Caco-2 (cell line): Measurements from ENCODE around the gene FOXP4. TPM values are rescaled to one million over a fixed set of nuclear protein-coding genes. Genes with fewer than 3 reads are reported as not detected.

ENCODE experiments used
- BruUV-seq: library from RNA; stranded (reverse); fragments of 400-500 nt; replicated peaks from 2 replicates; lab custom pipeline; 2021; lab: Mats Ljungman, UMichigan
- CTCF ChIA-PET: fragments of 300-600 bp; sonication (Branson Sonifier 250); formaldehyde crosslinking; loops from one replicate; lab custom pipeline; 2022; ENCODE audit warnings: antibody characterized with exemption; lab: Charles Lee
- POLR2A ChIA-PET: fragments of 300-600 bp; sonication (Branson Sonifier 250); formaldehyde crosslinking; loops from one replicate; lab custom pipeline; 2022; ENCODE audit warnings: antibody characterized with exemption; lab: Charles Lee
- DNase-seq, 2 experiments: peaks; one replicate each; pipeline versions ENCODE4 v3.0.0 to v3.0.0-alpha.2; 2020 to 2022
- H3K27me3 ChIP-seq: replicated peaks from 2 replicates; pipeline ENCODE4 v1.6.0; 2011; ENCODE audit warnings: low read length; ENCODE audit not compliant: control insufficient read depth, insufficient read depth
- H3K36me3 ChIP-seq: 2 replicates; pipeline ENCODE4 v1.5.1; 2011; ENCODE audit warnings: low read length; ENCODE audit not compliant: control insufficient read depth, insufficient read depth
- H3K4me1 ChIP-seq: fragments of 250-450 bp; sonication (Bioruptor Pico); 2 replicates; pipeline ENCODE4 v1.5.1; 2020; ENCODE audit warnings: mild to moderate bottlenecking
- H3K4me3 ChIP-seq: 2 replicates; pipeline ENCODE4 v1.5.1; 2011; ENCODE audit warnings: low read depth, mild to moderate bottlenecking, control low read depth, low read length
- H3K9me3 ChIP-seq: fragments of 250-450 bp; sonication (Bioruptor Pico); 2 replicates; pipeline ENCODE4 v1.5.1; 2020; ENCODE audit warnings: mild to moderate bottlenecking, moderate library complexity
- H3K27ac Mint-ChIP-seq: one replicate; pipeline ENCODE4 v1.8.0; 2022; ENCODE audit warnings: mixed read lengths; ENCODE audit not compliant: unreplicated experiment
- H3K27me3 Mint-ChIP-seq: one replicate; pipeline ENCODE4 v1.8.0; 2022; ENCODE audit warnings: mixed read lengths; ENCODE audit not compliant: insufficient read depth, unreplicated experiment
- H3K36me3 Mint-ChIP-seq: one replicate; pipeline ENCODE4 v1.8.0; 2022; ENCODE audit warnings: mild to moderate bottlenecking, mixed read lengths; ENCODE audit not compliant: insufficient read depth, unreplicated experiment
- H3K4me1 Mint-ChIP-seq: one replicate; pipeline ENCODE4 v1.8.0; 2022; ENCODE audit warnings: low read depth, mixed read lengths; ENCODE audit not compliant: unreplicated experiment
- H3K4me3 Mint-ChIP-seq: one replicate; pipeline ENCODE4 v1.8.0; 2022; ENCODE audit warnings: mild to moderate bottlenecking, moderate library complexity, mixed read lengths; ENCODE audit not compliant: unreplicated experiment
- H3K9me3 Mint-ChIP-seq: one replicate; pipeline ENCODE4 v1.8.0; 2022; ENCODE audit warnings: mixed read lengths; ENCODE audit not compliant: unreplicated experiment
- intact Hi-C: fragments of 100-400 bp; cut with micrococcal nuclease; formaldehyde crosslinking; loops from one replicate; pipeline ENCODE4 v1.10.0; 2022; ENCODE audit not compliant: unreplicated experiment
- total RNA-seq: library from RNA; stranded (reverse); gene quantifications from 2 replicates; pipeline ENCODE4 v1.2.3, GENCODE V29; 2022
- TF ChIP-seq, protein P1 (sequence below), 2 experiments: fragments of 200-600 bp in 1 of 2; IDR thresholded peaks; 1 replicate in 1 of 2; 2 replicates in 1 of 2; pipeline versions ENCODE4 v1.5.1 to v1.8.0; 2011 to 2022; ENCODE audit warnings: antibody characterized with exemption in 1 of 2, control low read depth in 1 of 2, inconsistent platforms in 1 of 2, low read depth in 1 of 2, low read length in 1 of 2, mild to moderate bottlenecking in 1 of 2, moderate library complexity in 1 of 2; ENCODE audit not compliant: insufficient read depth in 1 of 2, severe bottlenecking in 1 of 2, unreplicated experiment in 1 of 2

The FOXP4 gene
- total RNA-seq, 1 experiment from 2014 or later: 117 TPM

DNA sequence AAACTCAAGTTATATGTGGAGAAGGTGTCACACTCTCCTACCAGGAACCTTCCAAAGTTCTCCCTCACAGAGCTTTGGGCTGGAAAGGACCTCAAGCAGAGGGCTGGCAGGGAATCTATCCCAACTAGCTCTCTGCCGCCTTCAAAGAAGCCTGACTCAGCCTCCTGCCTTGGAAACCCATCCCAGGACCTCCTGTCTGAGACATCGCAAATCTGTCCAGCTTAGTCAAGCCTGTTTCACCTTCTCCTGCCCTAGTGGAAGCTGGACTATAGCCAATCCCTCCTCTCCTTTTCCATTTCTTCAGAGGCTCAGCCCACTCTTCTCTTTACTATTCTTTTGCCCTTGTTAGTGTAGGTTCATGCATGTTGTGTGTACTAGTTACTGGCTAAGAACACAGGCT lies 48.2 kb upstream of the FOXP4 start:
- H3K36me3 Mint-ChIP-seq: peaks cover 4% of the 10 kb centered on the region
- intact Hi-C loops: no loop called here
- ChIA-PET CTCF (interaction anchor here (0.6 to 0.9 kb wide), 2 partner anchors 70 to 184 kb away, joined by 3 read pairs; no protein-coding TSS in a partner anchor), POLR2A (no interaction called here)
- Histone ChIP-seq H3K27me3 (no peaks in the 10 kb centered on the region), H3K36me3 (no peaks in the 10 kb centered on the region), H3K4me3 (no peak overlapping the region), H3K4me1 (peaks cover 10% of the 10 kb centered on the region), H3K9me3 (no peaks in the 10 kb centered on the region)
- no peak overlapping the region for H3K27ac Mint-ChIP-seq
- H3K4me3 Mint-ChIP-seq: no peak overlapping the region
- TF ChIP-seq, protein P1, sequence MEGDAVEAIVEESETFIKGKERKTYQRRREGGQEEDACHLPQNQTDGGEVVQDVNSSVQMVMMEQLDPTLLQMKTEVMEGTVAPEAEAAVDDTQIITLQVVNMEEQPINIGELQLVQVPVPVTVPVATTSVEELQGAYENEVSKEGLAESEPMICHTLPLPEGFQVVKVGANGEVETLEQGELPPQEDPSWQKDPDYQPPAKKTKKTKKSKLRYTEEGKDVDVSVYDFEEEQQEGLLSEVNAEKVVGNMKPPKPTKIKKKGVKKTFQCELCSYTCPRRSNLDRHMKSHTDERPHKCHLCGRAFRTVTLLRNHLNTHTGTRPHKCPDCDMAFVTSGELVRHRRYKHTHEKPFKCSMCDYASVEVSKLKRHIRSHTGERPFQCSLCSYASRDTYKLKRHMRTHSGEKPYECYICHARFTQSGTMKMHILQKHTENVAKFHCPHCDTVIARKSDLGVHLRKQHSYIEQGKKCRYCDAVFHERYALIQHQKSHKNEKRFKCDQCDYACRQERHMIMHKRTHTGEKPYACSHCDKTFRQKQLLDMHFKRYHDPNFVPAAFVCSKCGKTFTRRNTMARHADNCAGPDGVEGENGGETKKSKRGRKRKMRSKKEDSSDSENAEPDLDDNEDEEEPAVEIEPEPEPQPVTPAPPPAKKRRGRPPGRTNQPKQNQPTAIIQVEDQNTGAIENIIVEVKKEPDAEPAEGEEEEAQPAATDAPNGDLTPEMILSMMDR (IDR thresholded peaks at IDR 0.05; ENCODE audit: insufficient read depth in 1 of 2, low read depth in 1 of 2, low read length in 1 of 2, severe bottlenecking in 1 of 2, unreplicated experiment in 1 of 2): no peak
- no TSS peak for BruUV-seq
- H3K4me1 Mint-ChIP-seq: peaks cover 27% of the 10 kb centered on the region
- no peaks in the 10 kb centered on the region for H3K9me3 Mint-ChIP-seq
- no peaks in the 10 kb centered on the region for H3K27me3 Mint-ChIP-seq
- DNase-seq: no peak

DNA sequence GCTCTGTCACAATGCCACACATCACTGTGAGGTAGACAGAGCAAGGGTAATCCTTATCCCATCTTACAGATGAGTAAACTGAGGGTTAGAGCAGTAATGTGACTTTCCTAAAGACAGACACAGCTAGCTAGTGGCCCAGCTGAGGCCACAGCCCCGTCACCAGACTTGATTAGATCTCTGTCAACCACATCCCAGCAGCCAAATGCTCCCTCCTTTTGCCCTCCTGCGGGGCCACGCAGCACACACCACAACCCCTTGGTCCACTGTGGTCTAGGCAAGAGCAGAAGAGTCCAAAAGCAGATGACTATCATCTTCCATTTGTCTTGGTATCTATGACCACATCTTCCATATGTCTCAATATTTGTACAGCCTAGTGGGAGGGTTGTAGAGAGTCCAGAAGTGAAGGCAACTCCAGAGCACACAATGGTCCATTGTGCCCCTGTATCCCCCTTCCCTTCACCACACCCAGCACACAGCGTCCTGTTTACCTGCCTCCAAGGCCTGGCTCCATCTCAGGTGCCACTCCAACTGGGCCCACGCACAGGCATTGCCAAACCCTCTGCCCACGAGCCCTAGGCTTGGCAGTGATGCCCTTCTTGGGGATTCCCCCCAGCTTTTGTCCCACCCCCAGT lies 47.1 kb upstream of the FOXP4 start:
- Histone ChIP-seq H3K4me1 (peaks cover 15% of the 10 kb centered on the region), H3K4me3 (no peak overlapping the region), H3K27me3 (no peaks in the 10 kb centered on the region), H3K9me3 (no peaks in the 10 kb centered on the region), H3K36me3 (no peaks in the 10 kb centered on the region)
- POLR2A ChIA-PET: no interaction called here
- no peak for DNase-seq
- TF ChIP-seq, protein P1 (IDR thresholded peaks at IDR 0.05; ENCODE audit: insufficient read depth in 1 of 2, low read depth in 1 of 2, low read length in 1 of 2, severe bottlenecking in 1 of 2, unreplicated experiment in 1 of 2): no peak
- peak overlapping the region; percentile 8 for H3K27ac Mint-ChIP-seq
- intact Hi-C loops: no loop called here
- no peak overlapping the region for H3K4me3 Mint-ChIP-seq
- peaks cover 29% of the 10 kb centered on the region for H3K4me1 Mint-ChIP-seq
- CTCF ChIA-PET: interaction anchor here (0.9 kb wide), 1 partner anchor 71 kb away, joined by 3 read pairs; no protein-coding TSS in a partner anchor
- peaks cover 8% of the 10 kb centered on the region for H3K36me3 Mint-ChIP-seq
- BruUV-seq: no TSS peak
- no peaks in the 10 kb centered on the region for H3K27me3 Mint-ChIP-seq
- H3K9me3 Mint-ChIP-seq: no peaks in the 10 kb centered on the region

DNA sequence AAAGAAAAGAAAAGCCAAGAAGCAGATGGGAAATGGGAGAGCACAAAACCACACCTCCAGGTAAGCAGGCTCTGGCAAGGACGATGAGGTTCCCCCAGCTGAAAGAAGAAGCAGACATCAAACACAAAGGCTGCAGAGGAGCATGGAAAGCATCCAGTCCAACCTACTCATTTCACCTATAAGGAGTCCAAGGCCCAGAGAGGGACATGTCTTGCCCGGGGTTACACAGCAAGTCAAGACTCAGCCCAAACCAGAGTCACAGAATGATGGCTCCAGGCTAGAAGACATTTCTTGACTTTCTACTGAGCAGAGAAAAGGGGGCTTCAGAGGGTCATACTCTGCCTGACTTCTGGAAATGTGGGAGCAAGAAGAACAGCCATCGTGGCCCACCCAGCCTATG lies 45.6 kb upstream of the FOXP4 start:
- H3K27me3 Mint-ChIP-seq: no peaks in the 10 kb centered on the region
- DNase-seq: no peak
- H3K36me3 ChIP-seq: no peaks in the 10 kb centered on the region
- H3K4me1 ChIP-seq: peaks cover 30% of the 10 kb centered on the region
- H3K9me3 Mint-ChIP-seq: no peaks in the 10 kb centered on the region
- peak overlapping the region; percentile 54 for H3K27ac Mint-ChIP-seq
- CTCF ChIA-PET: interaction anchor here (0.7 to 0.9 kb wide), 2 partner anchors 37 to 111 kb away, joined by 3 to 7 read pairs; no protein-coding TSS in a partner anchor
- H3K4me3 Mint-ChIP-seq: no peak overlapping the region
- peaks cover 43% of the 10 kb centered on the region for H3K4me1 Mint-ChIP-seq
- no peaks in the 10 kb centered on the region for H3K9me3 ChIP-seq
- peaks cover 8% of the 10 kb centered on the region for H3K36me3 Mint-ChIP-seq
- no peaks in the 10 kb centered on the region for H3K27me3 ChIP-seq
- intact Hi-C loops: loop anchor here (5.0 kb wide), 1 partner anchor 37 kb away; no protein-coding TSS in a partner anchor
- H3K4me3 ChIP-seq: no peak overlapping the region
- TF ChIP-seq, protein P1 (IDR thresholded peaks at IDR 0.05; ENCODE audit: insufficient read depth in 1 of 2, low read depth in 1 of 2, low read length in 1 of 2, severe bottlenecking in 1 of 2, unreplicated experiment in 1 of 2): no peak
- BruUV-seq: no TSS peak
- POLR2A ChIA-PET: no interaction called here
